NCI-H774 (cell line): ENCODE results near the gene ATXN7L1.

Experiments
- DNase-seq: peaks from one replicate; lab custom pipeline; 2025; lab: John Stamatoyannopoulos, UW

The ATXN7L1 gene

GRCh38 chr7:105674200-105674920 is 202.0 kb downstream of the ATXN7L1 start:
- DNase-seq = no peak

- peak; percentile 81 for DNase-seq
Observed at GRCh38 chr7:105673367-105674084, 202.9 kb downstream of the ATXN7L1 start.

GRCh38 chr7:105672801-105673200 is 203.6 kb downstream of the ATXN7L1 start:
- DNase-seq = peak; percentile 15

GRCh38 chr7:105666324-105666723 is 210.1 kb downstream of the ATXN7L1 start:
- no peak for DNase-seq

GRCh38 chr7:105665684-105666083 is 210.7 kb downstream of the ATXN7L1 start:
- DNase-seq = no peak

GRCh38 chr7:105664816-105665525 is 211.4 kb downstream of the ATXN7L1 start:
- DNase-seq = peak; percentile 72

GRCh38 chr7:105662998-105663397 is 213.4 kb downstream of the ATXN7L1 start:
- DNase-seq = no peak

- no peak for DNase-seq
Observed at GRCh38 chr7:105661625-105662024, 214.8 kb downstream of the ATXN7L1 start.

- DNase-seq = peak; percentile 6
Observed at GRCh38 chr7:105656922-105657521, 219.4 kb downstream of the ATXN7L1 start.

GRCh38 chr7:105655500-105656380 is 220.7 kb downstream of the ATXN7L1 start:
- no peak for DNase-seq

- DNase-seq = no peak
Observed at GRCh38 chr7:105655067-105655466, 221.3 kb downstream of the ATXN7L1 start.

- DNase-seq = no peak
Observed at GRCh38 chr7:105654095-105654686, 222.2 kb downstream of the ATXN7L1 start.

- no peak for DNase-seq
Observed at GRCh38 chr7:105653441-105654005, 222.9 kb downstream of the ATXN7L1 start.

GRCh38 chr7:105652359-105652993 is 223.9 kb downstream of the ATXN7L1 start:
- peak; percentile 49 for DNase-seq

GRCh38 chr7:105651798-105652197 is 224.6 kb downstream of the ATXN7L1 start:
- DNase-seq = no peak

- DNase-seq = no peak
Observed at GRCh38 chr7:105650382-105650970, 225.9 kb downstream of the ATXN7L1 start.

- no peak for DNase-seq
Observed at GRCh38 chr7:105649727-105650381, 226.5 kb downstream of the ATXN7L1 start.

- DNase-seq = peak; percentile 70
Observed at GRCh38 chr7:105648561-105649401, 227.6 kb downstream of the ATXN7L1 start.
